NCI-H2227 treated with DMSO at 0.1 percent for 48 hours (cell line): Measurements from ENCODE around the gene MAP3K2.
A peak's percentile ranks its signal among the peaks of the same experiment; 100 is the strongest.

Experiments
- DNase-seq: peaks from one replicate; lab custom pipeline; 2025; lab: John Stamatoyannopoulos, UW

MAP3K2 gene

DNA sequence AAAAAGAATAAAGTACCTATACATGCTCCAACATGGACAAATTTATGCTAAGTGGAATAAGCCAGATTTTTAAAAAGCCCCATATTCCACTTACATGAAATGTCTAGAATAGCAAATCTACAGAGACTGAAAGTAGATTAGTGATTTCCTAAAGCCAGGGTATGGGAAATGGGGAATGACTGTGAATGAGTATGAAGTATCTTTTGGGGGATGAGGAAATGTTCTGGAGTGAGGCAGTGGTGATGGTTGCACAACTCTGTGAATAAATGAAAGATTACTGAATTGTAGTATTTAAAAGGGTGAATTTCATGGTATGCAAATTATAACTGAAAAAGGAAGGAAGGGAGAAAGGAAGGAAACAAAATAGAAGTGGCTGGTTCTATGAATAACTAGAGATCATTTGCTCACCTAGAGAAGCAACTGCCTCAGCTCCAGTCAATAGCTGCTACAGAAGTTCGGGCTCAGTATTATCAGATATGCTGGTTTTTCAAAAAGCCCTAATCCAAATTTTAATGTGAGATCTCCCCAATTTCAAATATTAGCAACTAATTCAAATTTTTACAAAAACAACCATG, 39.3 kb downstream of the MAP3K2 start:
- no peak for DNase-seq

DNA sequence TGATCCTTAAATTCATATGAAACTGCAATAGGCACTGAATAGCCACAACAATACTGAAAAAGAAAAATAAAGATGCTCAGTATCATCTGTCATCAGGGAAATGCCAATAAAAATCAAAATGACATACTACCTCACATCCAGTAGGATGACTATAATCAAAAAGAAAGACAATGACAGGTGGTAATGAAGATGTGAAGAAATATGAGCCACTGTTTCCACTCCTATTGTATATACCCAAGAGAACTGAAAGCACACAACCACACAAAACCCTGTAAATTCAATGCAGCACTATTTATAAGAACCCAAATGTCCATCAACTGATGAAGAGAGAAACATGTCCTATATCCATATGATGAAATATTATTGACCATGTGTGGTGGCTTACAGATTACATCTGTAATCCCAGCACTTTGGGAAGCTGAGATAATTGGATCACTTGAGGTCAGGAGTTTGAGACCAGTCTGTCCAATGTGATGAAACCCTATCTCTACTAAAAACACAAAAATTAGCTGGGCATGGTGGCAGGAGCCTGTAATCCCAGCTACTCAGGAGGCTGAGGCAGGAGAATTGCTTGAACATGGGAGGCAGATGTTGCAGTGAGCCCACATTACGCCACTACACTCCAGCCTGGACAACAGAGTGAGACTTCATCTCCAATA, 39.9 kb downstream of the MAP3K2 start:
- no peak for DNase-seq

DNA sequence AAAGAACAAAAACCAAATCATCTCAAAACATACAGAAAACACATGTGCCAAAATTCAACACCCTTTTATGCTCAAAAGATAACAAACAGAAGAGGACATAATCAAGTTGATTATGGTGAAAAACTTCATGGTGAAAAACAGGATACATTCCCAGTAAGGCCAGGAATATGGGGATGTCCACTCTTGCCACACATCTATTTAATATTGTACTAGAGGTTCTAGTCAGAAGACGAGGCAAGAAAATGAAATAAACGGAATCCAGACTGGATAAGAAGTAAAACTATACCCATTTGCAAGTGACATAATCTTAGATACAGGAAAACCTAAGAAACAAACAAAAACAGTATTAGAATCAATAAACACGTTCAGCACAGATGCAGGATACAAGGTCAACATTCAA, 40.8 kb downstream of the MAP3K2 start:
- no peak for DNase-seq

DNA sequence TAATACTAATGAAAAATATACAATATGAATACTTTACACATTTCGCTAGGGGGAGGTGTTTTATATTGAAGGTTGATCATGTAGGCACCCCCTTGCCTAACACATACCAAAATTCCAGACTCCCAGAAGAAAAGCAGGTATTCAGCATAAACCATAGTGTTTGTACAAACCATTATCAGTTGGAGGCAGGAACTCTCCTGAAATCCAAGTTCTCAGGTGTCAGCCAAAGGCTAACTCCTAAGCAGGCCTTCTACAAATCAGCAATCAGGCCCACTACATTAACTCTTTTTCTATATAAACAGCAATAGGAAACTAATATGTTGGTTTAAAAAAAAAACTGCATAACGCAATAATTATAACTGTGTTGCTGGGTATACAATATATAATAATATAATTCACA, 44.5 kb downstream of the MAP3K2 start:
- no peak for DNase-seq

DNA sequence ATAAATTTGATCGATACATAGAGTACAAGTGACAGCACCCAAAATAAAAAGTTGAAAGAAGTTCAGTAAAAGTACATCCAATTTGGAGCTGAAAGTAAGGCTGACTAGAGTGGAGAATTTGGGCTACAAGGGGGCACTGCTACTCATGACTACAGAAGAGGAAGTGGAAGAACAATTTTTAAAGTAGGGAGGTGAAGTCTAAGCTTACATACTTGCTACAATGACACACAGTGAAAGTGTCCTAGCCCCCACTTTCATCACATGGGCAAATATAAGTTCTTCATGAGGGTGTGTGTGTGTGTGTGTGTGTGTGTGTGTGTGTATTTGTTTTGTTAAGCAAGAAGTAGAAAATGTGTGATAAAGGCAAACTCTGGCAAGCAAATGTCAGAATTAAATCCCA, 45.7 kb downstream of the MAP3K2 start:
- DNase-seq, result no peak

DNA sequence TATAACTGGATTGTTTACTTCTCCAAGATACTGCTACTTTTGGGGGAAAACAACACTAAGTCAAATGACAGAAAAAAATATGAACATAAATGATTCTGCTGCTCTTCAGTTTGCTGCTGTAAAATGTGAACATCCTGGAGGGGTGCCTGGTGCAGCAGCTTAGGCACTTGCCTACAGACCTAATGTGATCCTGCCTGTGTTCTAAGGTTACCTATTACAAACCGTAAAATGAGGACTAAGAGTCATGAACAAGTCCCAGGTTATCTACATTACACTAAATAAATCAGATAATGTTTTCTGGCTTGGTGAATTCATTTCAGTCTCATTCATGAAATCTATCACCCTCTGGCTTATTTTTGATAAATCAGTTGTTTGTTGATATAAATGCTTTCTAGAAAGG, 55.4 kb downstream of the MAP3K2 start:
- no peak for DNase-seq

DNA sequence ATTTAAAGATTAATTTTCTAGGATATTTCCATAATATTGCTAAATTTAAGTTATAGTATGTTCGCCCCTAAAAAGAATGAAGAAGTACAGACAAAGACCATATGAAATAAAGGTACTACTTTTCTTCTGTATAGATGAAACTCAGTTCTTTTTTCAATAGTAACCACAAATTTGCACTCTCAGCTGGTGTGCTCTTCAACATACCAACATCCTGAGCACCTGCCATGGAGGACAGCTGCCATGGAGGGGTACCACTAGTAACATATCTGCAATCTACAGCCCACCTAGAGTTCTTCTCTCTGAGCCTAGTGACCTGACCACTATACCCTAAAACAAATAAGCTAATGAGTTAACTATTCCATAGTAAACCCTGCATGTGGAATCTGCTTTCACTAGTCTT, 57.0 kb downstream of the MAP3K2 start:
- DNase-seq, result no peak

DNA sequence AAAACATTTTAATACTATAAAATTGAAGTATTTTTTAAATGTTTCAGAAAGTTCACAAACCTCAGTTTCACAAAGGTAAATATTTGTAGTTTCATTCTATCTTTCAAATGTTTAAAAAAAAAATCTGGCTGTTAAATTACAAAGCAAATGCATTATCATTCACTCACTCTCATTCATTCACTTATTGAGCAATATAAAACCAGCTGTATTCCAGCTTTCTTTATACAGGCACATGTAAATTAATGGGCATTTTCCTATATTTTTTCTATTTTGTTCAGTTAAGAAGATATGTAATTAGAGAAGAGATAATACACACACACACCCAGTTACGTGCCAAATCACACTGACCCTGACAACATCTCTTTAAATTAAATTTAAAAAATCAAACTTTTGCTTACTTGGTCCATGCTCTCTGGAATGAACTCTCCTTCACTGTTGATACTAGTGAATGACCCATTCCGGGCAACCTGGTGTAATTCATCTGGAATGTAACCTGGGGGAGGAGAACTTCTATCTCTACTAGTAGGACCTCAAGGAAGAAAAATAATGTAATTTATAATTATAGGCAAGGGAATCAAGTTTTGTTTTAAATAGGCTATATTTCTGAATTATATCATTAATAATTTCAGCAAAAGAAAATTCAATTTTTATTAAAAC, 61.4 kb downstream of the MAP3K2 start:
- DNase-seq, result no peak

DNA sequence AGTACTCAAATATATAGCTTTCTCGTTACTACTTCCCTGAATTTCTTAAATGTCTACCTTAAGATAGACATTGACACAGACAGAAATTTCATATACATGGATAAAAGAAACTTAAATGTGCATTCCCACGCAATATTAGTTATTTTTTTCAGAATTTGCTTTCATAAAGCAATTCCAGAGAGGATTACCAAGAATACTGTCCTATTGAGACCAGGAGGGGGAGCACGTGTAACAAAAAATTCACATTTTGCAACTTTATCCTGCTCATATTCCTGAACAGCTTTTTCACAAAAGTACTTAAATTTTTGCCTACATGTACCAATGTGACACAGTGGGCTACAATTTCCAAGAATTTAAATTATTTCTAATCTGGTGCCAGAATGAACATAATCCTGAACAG, 63.1 kb downstream of the MAP3K2 start:
- DNase-seq, result peak; percentile 54

DNA sequence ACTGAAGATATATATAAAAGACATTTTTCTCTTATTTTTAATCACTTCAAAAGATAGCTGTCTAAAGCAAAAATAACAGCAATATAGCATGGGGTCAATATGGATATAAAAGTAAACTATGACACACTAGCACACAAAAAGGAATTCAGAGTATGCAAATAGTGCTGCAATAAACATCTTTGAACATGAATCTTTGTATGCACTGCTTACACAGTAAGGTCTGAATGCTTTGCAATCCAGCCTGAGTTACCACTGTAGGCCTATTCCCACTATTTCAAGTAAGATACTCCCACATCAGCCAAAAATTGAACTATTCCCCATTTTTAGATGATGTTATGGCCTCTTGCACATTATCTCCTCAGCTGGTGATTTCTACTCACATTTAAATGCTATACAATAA, 66.5 kb downstream of the MAP3K2 start:
- no peak for DNase-seq

DNA sequence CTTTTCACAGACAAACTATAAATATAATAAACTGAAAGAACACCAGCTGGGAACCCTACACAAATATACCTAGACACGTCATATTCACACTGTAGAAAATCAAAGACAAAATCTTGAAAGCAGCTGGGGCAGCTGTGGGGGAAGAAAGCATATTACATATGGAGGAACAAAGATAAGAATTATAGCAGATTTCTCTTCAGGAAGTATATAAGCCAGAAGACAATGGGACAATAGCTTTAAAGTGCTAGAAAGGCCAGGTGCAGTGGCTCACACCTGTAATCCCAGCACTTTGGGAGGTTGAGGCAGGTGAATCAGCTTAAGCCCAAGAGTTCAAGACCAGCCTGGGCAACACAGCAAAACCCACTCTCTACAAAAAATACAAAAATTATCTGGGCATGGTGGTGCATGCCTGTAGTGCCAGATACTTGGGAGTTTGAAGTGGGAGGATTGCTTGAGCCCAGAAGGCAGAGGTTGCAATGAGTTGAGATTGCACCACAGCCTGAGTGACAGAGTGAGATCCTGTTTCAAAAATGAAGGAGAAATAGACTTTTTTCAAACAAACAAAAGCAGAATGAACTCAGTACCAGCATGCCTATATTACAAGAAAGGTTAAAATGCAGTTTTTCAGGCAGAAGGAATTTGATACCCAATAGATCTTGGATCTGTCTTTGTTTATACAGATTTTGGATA, 67.0 kb downstream of the MAP3K2 start:
- DNase-seq, result no peak

DNA sequence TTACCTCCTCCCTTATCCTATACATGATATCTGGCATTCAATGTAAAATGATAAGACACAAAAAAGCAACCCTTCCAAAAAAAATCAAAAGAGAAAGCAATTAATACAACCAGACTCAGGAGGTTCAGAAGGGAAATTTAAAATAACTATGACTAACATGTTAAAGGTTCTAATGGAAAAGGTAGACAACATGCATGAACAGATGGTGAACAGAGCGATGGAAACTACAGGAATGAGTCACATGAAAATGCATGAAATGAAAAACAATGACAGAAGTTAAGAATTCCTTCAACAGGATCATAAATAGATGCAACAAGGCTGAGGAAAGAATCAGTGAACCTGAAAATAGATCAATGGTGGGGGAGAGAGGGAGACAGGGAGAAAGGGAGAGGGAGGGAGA, 67.7 kb downstream of the MAP3K2 start:
- no peak for DNase-seq

DNA sequence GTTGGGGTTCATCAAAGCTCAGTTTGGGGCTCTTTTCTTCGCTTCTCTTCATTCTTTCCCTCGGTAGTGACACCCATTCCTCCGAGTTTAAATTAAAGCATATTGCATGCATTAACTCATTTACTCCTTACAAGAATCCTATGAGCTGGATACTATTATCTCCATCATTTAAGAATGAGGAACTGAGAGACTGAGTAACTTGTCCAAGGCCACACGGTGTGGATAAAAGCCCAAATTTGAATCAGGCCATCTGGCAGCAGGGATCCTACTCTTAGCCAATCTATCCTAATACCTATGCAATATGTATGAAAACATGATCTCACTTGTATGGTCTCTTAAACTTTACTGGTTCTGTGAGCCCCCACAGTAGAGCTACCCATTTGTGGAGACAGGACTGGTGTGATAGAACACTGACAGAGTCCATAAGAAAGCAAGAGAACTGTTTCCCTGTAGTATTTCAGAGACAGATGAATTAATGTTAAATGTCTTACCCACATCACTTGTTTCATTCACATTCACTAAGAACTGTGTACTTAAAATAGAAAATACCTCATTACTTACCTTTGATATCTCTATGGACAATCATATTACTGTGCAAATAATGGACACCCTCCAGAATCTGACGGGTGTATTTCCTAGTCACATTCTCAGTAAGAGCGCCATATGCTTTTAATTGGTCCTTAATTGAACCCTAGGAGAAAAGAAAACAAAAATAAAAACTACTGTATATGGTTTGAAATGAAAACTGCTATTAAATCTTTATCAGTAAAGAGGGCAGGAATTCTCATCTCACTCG, 73.4 kb downstream of the MAP3K2 start:
- DNase-seq, result no peak

DNA sequence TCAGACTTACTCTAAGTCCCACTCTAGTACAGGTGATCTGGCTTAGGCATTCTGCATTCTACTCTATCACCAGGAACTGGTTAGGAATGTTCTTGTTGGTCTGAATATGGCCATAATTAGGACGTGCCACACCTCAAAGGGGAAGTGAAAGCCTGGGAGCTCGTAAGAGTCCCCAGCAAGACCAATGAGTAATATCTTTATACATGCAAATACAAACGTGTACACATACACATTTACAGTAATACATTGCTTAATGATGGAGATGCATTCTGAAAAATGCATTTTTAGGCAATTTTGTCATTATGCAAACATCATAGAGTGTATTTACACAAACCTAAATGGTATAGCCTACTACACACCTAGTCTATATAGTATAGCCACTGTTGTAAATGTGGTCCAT, 74.4 kb downstream of the MAP3K2 start:
- no peak for DNase-seq

DNA sequence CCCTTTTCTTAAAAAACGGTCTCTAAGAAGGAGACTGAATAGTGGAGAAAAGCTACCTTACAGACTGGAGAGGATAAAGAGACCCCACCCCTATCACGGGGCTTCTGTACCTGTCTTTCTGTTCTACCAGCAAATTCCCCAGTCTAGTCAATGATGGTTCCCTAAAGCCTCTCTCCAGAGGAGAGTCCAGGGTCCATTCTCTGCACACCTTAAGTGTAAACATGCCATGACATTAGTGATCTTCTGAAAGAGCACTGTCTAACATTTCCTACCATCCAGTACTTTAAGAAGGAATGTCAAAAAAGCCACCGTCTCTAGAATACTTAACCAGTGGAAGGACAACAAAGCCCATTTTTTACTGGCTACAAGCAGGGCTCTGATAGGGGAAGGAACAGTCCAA, 76.8 kb downstream of the MAP3K2 start:
- DNase-seq, result no peak

DNA sequence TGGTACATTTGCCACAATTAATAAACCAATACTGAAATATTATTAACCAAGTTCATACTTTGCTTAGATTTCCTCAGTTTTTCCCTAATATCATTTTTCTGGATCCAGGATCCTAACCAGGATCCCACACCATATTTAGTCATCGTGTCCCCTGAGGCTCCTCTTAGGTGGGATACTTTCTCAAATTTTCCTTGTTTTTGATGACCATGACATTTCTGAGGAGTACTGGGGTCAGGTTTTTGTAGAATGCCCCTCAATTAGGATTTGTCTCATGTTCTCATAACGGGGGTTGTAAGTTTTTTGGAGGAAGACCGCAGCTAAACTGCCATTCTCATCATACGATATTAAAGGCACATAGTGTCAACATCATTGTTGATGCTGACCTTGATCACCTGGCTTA, 78.3 kb downstream of the MAP3K2 start:
- no peak for DNase-seq

DNA sequence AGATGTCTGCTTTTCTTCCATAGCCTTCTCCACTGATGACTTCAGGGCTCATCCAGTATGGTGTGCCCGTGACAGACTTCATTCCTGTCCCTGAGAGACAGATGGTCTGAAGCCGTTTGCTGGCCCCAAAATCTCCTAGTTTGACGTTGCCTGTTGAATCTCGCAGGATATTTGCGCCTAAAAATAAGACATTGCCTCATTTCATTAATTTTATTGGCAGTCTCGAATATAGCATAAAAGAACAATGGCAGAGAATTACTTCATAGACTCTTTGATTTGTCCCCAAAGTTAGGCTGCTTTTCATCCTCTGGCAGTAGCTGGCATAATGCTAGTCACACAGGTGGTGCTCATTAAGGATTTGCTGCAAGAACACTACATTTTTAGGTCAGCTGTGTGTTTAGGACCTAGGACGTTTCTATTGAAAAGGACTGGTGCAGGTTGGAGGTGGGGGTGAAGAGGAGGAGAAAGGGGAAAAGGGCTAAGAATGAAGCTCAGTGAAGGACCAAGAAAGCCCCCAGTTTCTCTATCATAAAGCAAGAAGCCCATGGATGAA, 79.1 kb downstream of the MAP3K2 start:
- DNase-seq, result no peak

DNA sequence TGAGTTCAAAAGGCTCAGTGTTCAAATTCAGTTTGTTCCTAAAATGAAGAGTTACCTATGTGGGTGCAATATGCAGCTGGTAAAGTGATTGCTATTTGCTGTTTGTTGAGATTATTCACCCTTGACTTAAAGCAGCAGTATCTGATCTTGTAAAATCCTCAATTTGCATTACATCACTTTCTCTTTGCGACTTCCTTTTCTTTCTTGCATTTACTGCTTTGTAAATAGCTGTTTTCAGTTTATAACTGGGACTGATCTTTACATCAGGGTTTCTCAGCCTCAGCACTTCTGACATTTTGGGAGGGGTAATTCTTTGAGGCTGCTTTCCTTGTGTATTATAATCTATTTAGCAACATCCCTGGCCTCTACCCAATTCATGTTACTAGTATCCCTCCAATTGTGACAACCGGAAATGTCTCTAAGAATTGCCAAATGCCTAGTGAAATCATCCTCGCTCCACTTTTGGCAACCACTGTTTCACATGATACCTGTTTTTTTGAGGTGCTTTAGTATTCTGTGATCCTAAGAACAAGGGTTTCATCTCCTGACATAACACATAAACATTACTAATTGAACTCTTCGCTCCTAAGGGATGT, 81.7 kb downstream of the MAP3K2 start:
- no peak for DNase-seq

DNA sequence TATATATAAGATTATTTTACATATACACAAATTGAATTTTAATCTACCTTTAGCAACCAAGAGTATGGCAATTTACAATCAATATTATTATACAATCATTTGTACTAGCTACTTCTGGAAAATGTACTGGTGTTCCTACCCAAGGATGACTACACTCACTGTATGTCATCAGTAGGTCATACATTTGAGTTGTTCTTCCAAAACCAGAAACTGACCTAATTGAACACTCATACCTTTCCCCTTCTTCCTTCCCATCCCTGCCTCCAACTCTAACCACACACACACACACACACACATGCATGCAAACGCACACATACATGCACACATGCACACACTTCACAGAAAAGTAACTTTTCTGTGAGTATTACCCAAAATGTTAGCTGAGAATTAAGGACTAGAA, 85.6 kb downstream of the MAP3K2 start:
- no peak for DNase-seq

DNA sequence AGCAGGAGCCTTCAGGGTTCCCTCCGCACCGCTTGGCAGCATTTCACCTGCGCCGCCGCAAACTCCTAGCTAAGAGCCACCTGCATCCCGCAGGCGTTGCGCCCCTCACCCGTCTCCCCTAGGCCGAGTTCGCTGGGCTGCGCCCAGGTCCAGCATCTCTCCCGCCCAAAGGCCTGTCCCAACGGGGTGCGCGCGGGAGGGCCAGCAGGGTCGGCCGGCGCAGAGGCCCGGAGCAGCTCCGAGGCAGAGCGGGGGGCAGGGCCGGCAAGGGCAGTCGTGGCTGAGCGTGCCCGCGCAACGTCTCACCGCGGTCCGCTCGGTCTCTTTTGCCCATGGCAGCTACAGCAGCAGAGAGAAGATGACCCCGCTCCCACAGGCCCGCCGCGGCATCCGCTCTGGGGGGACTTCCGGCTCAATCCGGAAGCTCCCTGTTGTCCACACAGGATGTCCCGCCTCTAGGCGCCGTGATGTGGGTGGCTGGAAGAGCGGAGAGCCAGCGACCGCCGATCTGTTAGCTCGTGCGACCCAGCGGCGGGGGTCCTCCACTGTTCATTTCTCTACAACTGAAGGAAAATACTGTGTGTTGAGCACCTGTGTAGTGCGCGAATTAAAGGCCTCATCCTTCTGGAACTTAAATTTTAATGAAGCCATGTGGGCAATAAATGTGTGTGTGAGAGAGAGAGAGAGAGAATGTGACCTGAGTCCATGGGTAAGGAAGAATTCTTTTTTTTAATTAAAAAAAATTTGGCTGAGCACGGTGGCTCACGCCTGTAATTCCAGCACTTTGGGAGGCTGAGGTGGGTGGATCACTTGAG, 93.8 kb downstream of the MAP3K2 start, which contains the start of gene ERCC3:
TSS of gene ERCC3 (minus strand) at position 397 of the 815 bp plus-strand sequence. CDS start at position 334, 63 bp downstream.
- peak; percentile 93 for DNase-seq

DNA sequence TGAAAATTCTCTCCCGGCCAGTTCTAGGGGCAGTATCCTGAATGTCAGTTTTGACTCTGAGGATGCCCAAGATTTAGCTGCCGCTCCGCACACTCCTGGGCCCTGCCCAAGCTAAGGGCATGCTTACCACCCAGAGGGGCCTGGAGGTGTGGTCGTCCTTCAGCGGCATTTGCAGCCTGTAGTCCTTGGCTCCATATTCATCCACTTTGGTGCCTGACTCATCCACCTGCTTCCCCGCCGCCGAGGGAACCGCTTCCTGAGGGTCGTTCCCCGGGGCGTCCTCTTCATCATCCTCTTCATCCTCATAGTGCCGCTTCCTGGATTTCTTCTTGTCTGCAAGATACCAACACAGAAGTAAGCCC, 94.4 kb downstream of the MAP3K2 start:
- DNase-seq, result peak; percentile 46
